CD14-positive monocyte (primary cell): ENCODE data around the gene VPS35L. TPM values are rescaled to one million over a fixed set of nuclear protein-coding genes. Genes with fewer than 3 reads are reported as not detected.

Source experiments
- DNase-seq, 3 donors: peaks; one replicate each; pipeline ENCODE4 v3.0.0-alpha.2; 2011 to 2022
- H2AFZ ChIP-seq: 2 replicates; pipeline ENCODE4 v1.6.0; 2012; ENCODE audit warnings: mild to moderate bottlenecking, low read depth, low read length, inconsistent platforms; ENCODE audit not compliant: insufficient read depth, poor library complexity, severe bottlenecking
- H3K27ac ChIP-seq, 2 donors: 1 replicate in 1 of 2; 2 replicates in 1 of 2; pipeline ENCODE4 v1.5.1; 2012 to 2013; ENCODE audit warnings: low read length in 2 of 2, control low read depth in 1 of 2, inconsistent platforms in 1 of 2, low read depth in 1 of 2, mild to moderate bottlenecking in 1 of 2
- H3K27me3 ChIP-seq, 2 donors: one replicate each; pipeline versions ENCODE4 v1.6.0 to v1.6.1; 2011 to 2013; ENCODE audit warnings: low read length in 2 of 2; ENCODE audit not compliant: control insufficient read depth in 2 of 2, insufficient read depth in 2 of 2
- H3K36me3 ChIP-seq, 2 donors: replicated peaks in 1 of 2; 1 replicate in 1 of 2; 2 replicates in 1 of 2; pipeline versions ENCODE4 v1.5.1 to v1.6.1; 2012 to 2013; ENCODE audit warnings: low read length in 2 of 2, control low read depth in 1 of 2, inconsistent platforms in 1 of 2, mild to moderate bottlenecking in 1 of 2; ENCODE audit not compliant: insufficient read depth in 2 of 2, control insufficient read depth in 1 of 2
- H3K4me1 ChIP-seq, 2 donors: 1 replicate in 1 of 2; 2 replicates in 1 of 2; pipeline versions ENCODE4 v1.5.1 to v1.6.1; 2012 to 2013; ENCODE audit warnings: low read length in 2 of 2, control low read depth in 1 of 2, inconsistent platforms in 1 of 2, mild to moderate bottlenecking in 1 of 2, moderate library complexity in 1 of 2; ENCODE audit not compliant: insufficient read depth in 2 of 2, control insufficient read depth in 1 of 2
- H3K4me2 ChIP-seq: replicated peaks from 2 replicates; pipeline ENCODE3; 2012; ENCODE audit warnings: low read length, moderate library complexity, mild to moderate bottlenecking; ENCODE audit not compliant: poor library complexity, severe bottlenecking; ENCODE audit errors: extremely low read depth
- H3K4me3 ChIP-seq, 3 experiments: fragments of 200-600 bp in 1 of 3; sonication (generic) in 1 of 3; replicated peaks in 1 of 3; 1 replicate in 2 of 3; 2 replicates in 1 of 3; pipeline ENCODE4 v1.5.1; 2011 to 2013; ENCODE audit warnings: low read length in 3 of 3, mild to moderate bottlenecking in 3 of 3, control low read depth in 2 of 3, low read depth in 2 of 3, inconsistent platforms in 1 of 3, moderate library complexity in 1 of 3
- H3K79me2 ChIP-seq: 2 replicates; pipeline ENCODE4 v1.6.0; 2012; ENCODE audit warnings: mild to moderate bottlenecking, control low read depth, inconsistent platforms, low read length, moderate library complexity; ENCODE audit not compliant: insufficient read depth
- H3K9ac ChIP-seq: 2 replicates; pipeline ENCODE4 v1.6.0; 2017; ENCODE audit warnings: low read length, mild to moderate bottlenecking; ENCODE audit not compliant: insufficient read depth, poor library complexity, severe bottlenecking
- H3K9me3 ChIP-seq, 2 donors: replicated peaks in 1 of 2; 1 replicate in 1 of 2; 2 replicates in 1 of 2; pipeline versions ENCODE4 v1.5.1 to v1.6.1; 2012 to 2013; ENCODE audit warnings: low read length in 2 of 2, control low read depth in 1 of 2; ENCODE audit not compliant: control insufficient read depth in 1 of 2, insufficient read depth in 1 of 2
- H4K20me1 ChIP-seq: 2 replicates; pipeline ENCODE4 v1.6.0; 2012; ENCODE audit warnings: mild to moderate bottlenecking, low read length, control low read depth, moderate library complexity; ENCODE audit not compliant: insufficient read depth
- H3K27ac Mint-ChIP-seq, 7 donors: one replicate each; pipeline ENCODE4 v1.8.0; 2020; ENCODE audit warnings: mild to moderate bottlenecking in 7 of 7, mixed read lengths in 7 of 7, moderate library complexity in 6 of 7, inconsistent platforms in 2 of 7
- H3K27me3 Mint-ChIP-seq, 3 donors: one replicate each; pipeline ENCODE4 v1.8.0; 2021 to 2022; ENCODE audit warnings: low read depth in 3 of 3, mild to moderate bottlenecking in 3 of 3, mixed read lengths in 3 of 3, moderate library complexity in 3 of 3, inconsistent platforms in 1 of 3
- H3K36me3 Mint-ChIP-seq, 2 donors: one replicate each; pipeline ENCODE4 v1.8.0; 2020; ENCODE audit warnings: mixed read lengths in 2 of 2, inconsistent platforms in 1 of 2, mild to moderate bottlenecking in 1 of 2
- H3K4me1 Mint-ChIP-seq: one replicate; pipeline ENCODE4 v1.8.0; 2020; ENCODE audit warnings: mild to moderate bottlenecking, mixed read lengths
- H3K4me3 Mint-ChIP-seq, 2 donors: one replicate each; pipeline ENCODE4 v1.8.0; 2020; ENCODE audit warnings: mild to moderate bottlenecking in 2 of 2, mixed read lengths in 2 of 2, moderate library complexity in 1 of 2
- H3K9me3 Mint-ChIP-seq, 7 donors: one replicate each; pipeline ENCODE4 v1.8.0; 2020 to 2022; ENCODE audit warnings: mixed read lengths in 7 of 7, mild to moderate bottlenecking in 6 of 7, moderate library complexity in 6 of 7, inconsistent platforms in 2 of 7
- WGBS: methylation state at CpG from one replicate; pipeline ENCODE4 v1.1.5; 2013; ENCODE audit warnings: missing lambda C conversion rate; ENCODE audit not compliant: insufficient coverage; 5-methylcytosine and 5-hydroxymethylcytosine counted together
- intact Hi-C, 2 donors: fragments of 100-400 bp; cut with micrococcal nuclease; formaldehyde crosslinking; loops; one replicate each; pipeline versions ENCODE4 v1.15.0 to v1.15.1; 2023
- polyA plus RNA-seq, 3 donors: library from polyadenylated mRNA; depleted of rRNA in 1 of 3; unstranded in 2 of 3; stranded (reverse) in 1 of 3; fragments of 300-500 nt in 2 of 3; fragments of >200 nt in 1 of 3; fragmentation: Illumina TruSeq in 2 of 3; gene quantifications; 1 replicate in 2 of 3; 2 replicates in 1 of 3; pipeline ENCODE4 v1.2.3, GENCODE V29; 2012 to 2021
- TF ChIP-seq, protein P1 (sequence below): fragments of 200-600 bp; IDR thresholded peaks from one replicate; pipeline ENCODE4 v1.8.0; 2022; ENCODE audit warnings: antibody characterized with exemption, mild to moderate bottlenecking

The VPS35L gene
- polyA plus RNA-seq, 3 donors = 29.7 to 51.4 (median 48.8) TPM

- H3K36me3 Mint-ChIP-seq = peaks cover 80 to 90% of the 10 kb centered on the region in 2 donors
- Histone ChIP-seq H3K36me3 (peaks cover 80 to 91% of the 10 kb centered on the region in 2 donors), H3K9ac (no peak overlapping the region), H3K9me3 (no peaks in the 10 kb centered on the region), H2AFZ (no peak overlapping the region), H3K79me2 (no peaks in the 10 kb centered on the region), H4K20me1 (no peaks in the 10 kb centered on the region), H3K4me3 (no peak overlapping the region), H3K27ac (no peak overlapping the region), H3K4me1 (no peaks in the 10 kb centered on the region), H3K27me3 (no peaks in the 10 kb centered on the region), H3K4me2 (no peak overlapping the region)
- peaks cover 2% of the 10 kb centered on the region for H3K4me1 Mint-ChIP-seq
- H3K9me3 Mint-ChIP-seq = peaks cover 0 to 5% (median 2%) of the 10 kb centered on the region in 7 donors
- H3K4me3 Mint-ChIP-seq = no peak overlapping the region
- H3K27ac Mint-ChIP-seq = peak overlapping the region in 2 of 7 donors; percentile 50 to 56
- H3K27me3 Mint-ChIP-seq = no peaks in the 10 kb centered on the region
- no peak for DNase-seq
- WGBS = 100% methylated on average over 1 of the region's 9 CpGs
- intact Hi-C loops = no loop called here
- TF ChIP-seq, protein P1, sequence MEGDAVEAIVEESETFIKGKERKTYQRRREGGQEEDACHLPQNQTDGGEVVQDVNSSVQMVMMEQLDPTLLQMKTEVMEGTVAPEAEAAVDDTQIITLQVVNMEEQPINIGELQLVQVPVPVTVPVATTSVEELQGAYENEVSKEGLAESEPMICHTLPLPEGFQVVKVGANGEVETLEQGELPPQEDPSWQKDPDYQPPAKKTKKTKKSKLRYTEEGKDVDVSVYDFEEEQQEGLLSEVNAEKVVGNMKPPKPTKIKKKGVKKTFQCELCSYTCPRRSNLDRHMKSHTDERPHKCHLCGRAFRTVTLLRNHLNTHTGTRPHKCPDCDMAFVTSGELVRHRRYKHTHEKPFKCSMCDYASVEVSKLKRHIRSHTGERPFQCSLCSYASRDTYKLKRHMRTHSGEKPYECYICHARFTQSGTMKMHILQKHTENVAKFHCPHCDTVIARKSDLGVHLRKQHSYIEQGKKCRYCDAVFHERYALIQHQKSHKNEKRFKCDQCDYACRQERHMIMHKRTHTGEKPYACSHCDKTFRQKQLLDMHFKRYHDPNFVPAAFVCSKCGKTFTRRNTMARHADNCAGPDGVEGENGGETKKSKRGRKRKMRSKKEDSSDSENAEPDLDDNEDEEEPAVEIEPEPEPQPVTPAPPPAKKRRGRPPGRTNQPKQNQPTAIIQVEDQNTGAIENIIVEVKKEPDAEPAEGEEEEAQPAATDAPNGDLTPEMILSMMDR = no peak
These were observed 18.5 kb downstream of the VPS35L start for GRCh38 chr16:19573997-19574396.

DNA sequence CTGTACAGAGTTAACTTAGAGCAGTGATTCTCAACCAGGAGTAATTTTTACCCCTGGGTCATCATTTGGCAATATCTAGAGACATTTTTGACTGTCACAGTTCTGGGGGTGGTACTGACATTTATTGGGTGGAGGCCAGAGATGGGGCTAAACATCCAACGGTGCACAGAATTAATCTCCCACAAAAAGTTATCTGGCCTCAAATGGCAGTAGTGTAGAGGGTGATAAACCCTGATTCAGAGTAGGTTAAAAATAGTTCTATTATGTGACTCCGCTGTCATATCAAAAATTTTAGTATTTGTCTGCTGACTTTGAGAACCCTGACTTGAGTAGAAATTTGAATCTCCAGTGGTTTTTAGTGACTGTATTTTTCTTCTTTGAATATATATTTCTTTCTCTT, 19.1 kb downstream of the VPS35L start:
- H3K9me3 ChIP-seq = no peaks in the 10 kb centered on the region
- H3K4me1 ChIP-seq = no peaks in the 10 kb centered on the region
- no peaks in the 10 kb centered on the region for H3K27me3 Mint-ChIP-seq
- intact Hi-C loops = no loop called here
- H3K27me3 ChIP-seq = no peaks in the 10 kb centered on the region
- no peak overlapping the region for H3K4me2 ChIP-seq
- H3K4me3 ChIP-seq = no peak overlapping the region
- H3K79me2 ChIP-seq = no peaks in the 10 kb centered on the region
- no peak overlapping the region for H2AFZ ChIP-seq
- peaks cover 78 to 90% of the 10 kb centered on the region in 2 donors for H3K36me3 Mint-ChIP-seq
- H4K20me1 ChIP-seq = no peaks in the 10 kb centered on the region
- no peak overlapping the region for H3K9ac ChIP-seq
- no CpG with 5 or more reads among the region's 2 CpGs for WGBS
- H3K36me3 ChIP-seq = peaks cover 78 to 91% of the 10 kb centered on the region in 2 donors
- H3K9me3 Mint-ChIP-seq = peaks cover 0 to 8% (median 2%) of the 10 kb centered on the region in 7 donors
- H3K4me1 Mint-ChIP-seq = peaks cover 2% of the 10 kb centered on the region
- TF ChIP-seq, protein P1 = no peak
- DNase-seq = no peak
- no peak overlapping the region for H3K4me3 Mint-ChIP-seq
- no peak overlapping the region for H3K27ac ChIP-seq
- H3K27ac Mint-ChIP-seq = no peak overlapping the region
